OCI-LY7 (cell line): Measurements from ENCODE around the gene UBE2G1. TPM values are rescaled to one million over a fixed set of nuclear protein-coding genes. Genes with fewer than 3 reads are reported as not detected.

ENCODE experiments used
- BruUV-seq: library from RNA; stranded (reverse); fragments of 400-500 nt; replicated peaks from 2 replicates; lab custom pipeline; 2021; lab: Mats Ljungman, UMichigan
- CTCF ChIA-PET: fragments of 300-600 bp; sonication (Branson Sonifier 250); formaldehyde crosslinking; loops from one replicate; lab custom pipeline; 2022; ENCODE audit warnings: antibody characterized with exemption; ENCODE audit not compliant: unreplicated experiment; lab: Charles Lee
- POLR2A ChIA-PET: fragments of 300-600 bp; sonication (Branson Sonifier 250); formaldehyde crosslinking; loops from one replicate; lab custom pipeline; 2022; ENCODE audit warnings: antibody characterized with exemption; lab: Charles Lee
- DNase-seq: peaks from one replicate; pipeline ENCODE4 v3.0.0-alpha.2; 2015; ENCODE audit warnings: low spot score
- H2AFZ ChIP-seq: fragments of 200-600 bp; sonication (generic), shearing (Covaris generic); 2 replicates; pipeline ENCODE4 v1.6.1; 2014; ENCODE audit warnings: mild to moderate bottlenecking, antibody characterized with exemption, low read length, moderate library complexity
- H3K27ac ChIP-seq: fragments of 200-600 bp; sonication (generic); 2 replicates; pipeline ENCODE4 v1.5.1; 2014; ENCODE audit warnings: mixed run types, low read depth, mild to moderate bottlenecking, moderate library complexity, low read length, inconsistent platforms; ENCODE audit not compliant: poor library complexity, severe bottlenecking
- H3K36me3 ChIP-seq: fragments of 200-600 bp; sonication (generic); 2 replicates; pipeline ENCODE4 v1.6.1; 2014; ENCODE audit warnings: mild to moderate bottlenecking, antibody characterized with exemption, low read length, moderate library complexity, mixed read lengths; ENCODE audit not compliant: insufficient read depth
- H3K4me1 ChIP-seq: fragments of 200-600 bp; sonication (generic); 2 replicates; pipeline ENCODE4 v1.5.1; 2014; ENCODE audit warnings: mild to moderate bottlenecking, low read length; ENCODE audit not compliant: insufficient read depth, poor library complexity, severe bottlenecking
- H3K4me2 ChIP-seq: fragments of 200-600 bp; sonication (generic); 2 replicates; pipeline ENCODE4 v1.6.1; 2014; ENCODE audit warnings: mild to moderate bottlenecking, low read length
- H3K4me3 ChIP-seq: fragments of 200-600 bp; sonication (generic); 2 replicates; pipeline ENCODE4 v1.5.1; 2014; ENCODE audit warnings: mild to moderate bottlenecking, low read depth, low read length; ENCODE audit not compliant: poor library complexity, severe bottlenecking
- H3K79me2 ChIP-seq: fragments of 200-600 bp; sonication (generic); 2 replicates; pipeline ENCODE4 v1.6.1; 2016; ENCODE audit warnings: low read depth, mild to moderate bottlenecking, low read length, moderate library complexity, mixed read lengths; ENCODE audit not compliant: insufficient read depth
- H3K9me2 ChIP-seq: fragments of 200-600 bp; sonication (generic); 2 replicates; pipeline ENCODE4 v1.6.1; 2016; ENCODE audit warnings: mild to moderate bottlenecking, low read length, mixed read lengths; ENCODE audit not compliant: insufficient read depth
- H3K9me3 ChIP-seq: fragments of 200-600 bp; sonication (generic); 2 replicates; pipeline ENCODE4 v1.6.1; 2014; ENCODE audit warnings: mild to moderate bottlenecking, mixed run types, low read length, mixed read lengths
- H4K20me1 ChIP-seq: fragments of 200-600 bp; sonication (generic); 2 replicates; pipeline ENCODE4 v1.6.1; 2014; ENCODE audit warnings: mild to moderate bottlenecking, antibody characterized with exemption, low read length, moderate library complexity, mixed read lengths; ENCODE audit not compliant: insufficient read depth
- EZH2phosphoT487 ChIP-seq: fragments of 200-600 bp; sonication (generic); IDR thresholded peaks from 2 replicates; pipeline ENCODE4 v1.6.1; 2018; ENCODE audit warnings: low read depth, borderline replicate concordance, mild to moderate bottlenecking, mixed run types, antibody characterized with exemption, low read length, moderate library complexity, mixed read lengths
- intact Hi-C: fragments of 100-400 bp; cut with micrococcal nuclease; formaldehyde crosslinking; loops from one replicate; pipeline ENCODE4 v1.10.0; 2022; ENCODE audit not compliant: unreplicated experiment
- total RNA-seq, 2 experiments: library from RNA; depleted of rRNA in 1 of 2; stranded (reverse); fragments of >200 nt in 1 of 2; shearing (Covaris generic) in 1 of 2; gene quantifications; 2 replicates each; pipeline ENCODE4 v1.2.3, GENCODE V29; 2014 to 2022
- TF ChIP-seq, protein P1 (sequence below): fragments of 200-600 bp; sonication (generic); conservative IDR thresholded peaks from 2 replicates; pipeline ENCODE4 v1.5.1; 2014; ENCODE audit warnings: mild to moderate bottlenecking, antibody characterized with exemption, low read length, moderate library complexity, mixed read lengths

Gene UBE2G1
- total RNA-seq, 2 experiments from 2014 or later: 115 to 216 TPM

DNA sequence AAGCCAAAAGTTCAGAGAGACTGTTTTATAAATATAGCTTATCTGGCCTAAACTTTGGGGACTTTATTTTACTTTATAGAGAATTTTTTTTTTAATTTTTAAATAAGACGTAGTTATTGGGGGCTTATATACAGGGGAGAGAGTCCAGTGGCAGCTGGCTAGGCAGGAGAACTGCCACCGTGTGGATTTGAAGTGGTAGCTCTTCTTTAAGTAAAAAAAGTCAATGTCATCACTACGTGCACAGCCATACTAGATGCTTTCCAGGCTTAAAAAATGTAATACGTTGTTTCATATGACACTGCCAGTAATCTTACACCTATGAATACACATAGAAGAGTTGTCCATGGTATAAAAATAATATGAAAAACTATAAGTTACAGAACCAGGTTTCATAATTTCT, 70.8 kb downstream of the UBE2G1 start:
- intact Hi-C loops: loop anchor here (5.0 kb wide), 1 partner anchor 72 kb away; the partner anchor contains the start of gene UBE2G1
- no peak overlapping the region for H2AFZ ChIP-seq
- POLR2A ChIA-PET: interaction anchor here (0.6 to 1.1 kb wide), 4 partner anchors 9 to 61 kb away, joined by 3 to 7 read pairs (median 4); no protein-coding TSS in a partner anchor
- no TSS peak for BruUV-seq
- H3K4me1 ChIP-seq: peaks cover 31% of the 10 kb centered on the region
- peaks cover 14% of the 10 kb centered on the region; the same call in 1 of the 2 replicates for H4K20me1 ChIP-seq
- no peaks in the 10 kb centered on the region for H3K9me2 ChIP-seq
- H3K36me3 ChIP-seq: peaks cover 97% of the 10 kb centered on the region
- H3K9me3 ChIP-seq: no peaks in the 10 kb centered on the region
- no peak for DNase-seq
- no peak overlapping the region for H3K4me2 ChIP-seq
- H3K79me2 ChIP-seq: peaks cover 89% of the 10 kb centered on the region
- peak overlapping the region; percentile 32 for H3K27ac ChIP-seq
- CTCF ChIA-PET: no interaction called here
- TF ChIP-seq, protein P1, sequence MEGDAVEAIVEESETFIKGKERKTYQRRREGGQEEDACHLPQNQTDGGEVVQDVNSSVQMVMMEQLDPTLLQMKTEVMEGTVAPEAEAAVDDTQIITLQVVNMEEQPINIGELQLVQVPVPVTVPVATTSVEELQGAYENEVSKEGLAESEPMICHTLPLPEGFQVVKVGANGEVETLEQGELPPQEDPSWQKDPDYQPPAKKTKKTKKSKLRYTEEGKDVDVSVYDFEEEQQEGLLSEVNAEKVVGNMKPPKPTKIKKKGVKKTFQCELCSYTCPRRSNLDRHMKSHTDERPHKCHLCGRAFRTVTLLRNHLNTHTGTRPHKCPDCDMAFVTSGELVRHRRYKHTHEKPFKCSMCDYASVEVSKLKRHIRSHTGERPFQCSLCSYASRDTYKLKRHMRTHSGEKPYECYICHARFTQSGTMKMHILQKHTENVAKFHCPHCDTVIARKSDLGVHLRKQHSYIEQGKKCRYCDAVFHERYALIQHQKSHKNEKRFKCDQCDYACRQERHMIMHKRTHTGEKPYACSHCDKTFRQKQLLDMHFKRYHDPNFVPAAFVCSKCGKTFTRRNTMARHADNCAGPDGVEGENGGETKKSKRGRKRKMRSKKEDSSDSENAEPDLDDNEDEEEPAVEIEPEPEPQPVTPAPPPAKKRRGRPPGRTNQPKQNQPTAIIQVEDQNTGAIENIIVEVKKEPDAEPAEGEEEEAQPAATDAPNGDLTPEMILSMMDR: peak; percentile 36; the same call in 1 of the 2 replicates
- no peak for TF ChIP-seq EZH2phosphoT487
- H3K4me3 ChIP-seq: no peak overlapping the region

DNA sequence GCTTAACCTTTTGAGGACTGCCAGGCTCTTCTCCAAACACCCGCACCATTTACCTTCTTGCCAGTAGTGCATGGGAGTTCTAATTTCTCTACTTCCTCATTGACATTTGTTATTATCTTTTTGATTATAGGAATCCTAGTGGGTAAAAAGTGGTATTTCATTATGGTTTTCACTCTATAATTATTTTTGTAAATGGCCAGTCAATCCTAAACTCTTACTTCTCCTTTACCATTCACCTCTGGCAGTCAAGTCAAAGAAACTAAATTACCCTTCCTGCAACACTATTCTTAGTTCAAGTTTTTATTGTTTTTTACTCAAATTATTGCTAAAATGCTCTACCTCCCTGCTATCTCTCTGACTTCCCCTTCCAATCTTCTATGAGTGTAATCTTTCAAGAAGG, 72.9 kb downstream of the UBE2G1 start:
- Histone ChIP-seq H3K4me2 (no peak overlapping the region), H3K79me2 (peaks cover 87% of the 10 kb centered on the region), H3K4me3 (no peak overlapping the region), H3K36me3 (peaks cover 98% of the 10 kb centered on the region), H3K9me3 (no peaks in the 10 kb centered on the region), H3K27ac (peak overlapping the region; percentile 29), H4K20me1 (peaks cover 17% of the 10 kb centered on the region; the same call in 1 of the 2 replicates), H3K4me1 (peaks cover 31% of the 10 kb centered on the region), H3K9me2 (no peaks in the 10 kb centered on the region), H2AFZ (no peak overlapping the region)
- intact Hi-C loops: no loop called here
- no peak for DNase-seq
- BruUV-seq: no TSS peak
- ChIA-PET POLR2A (interaction anchor here (0.8 kb wide), 1 partner anchor 421 kb away, joined by 3 read pairs; no protein-coding TSS in a partner anchor), CTCF (no interaction called here)
- TF ChIP-seq, protein P1: no peak

DNA sequence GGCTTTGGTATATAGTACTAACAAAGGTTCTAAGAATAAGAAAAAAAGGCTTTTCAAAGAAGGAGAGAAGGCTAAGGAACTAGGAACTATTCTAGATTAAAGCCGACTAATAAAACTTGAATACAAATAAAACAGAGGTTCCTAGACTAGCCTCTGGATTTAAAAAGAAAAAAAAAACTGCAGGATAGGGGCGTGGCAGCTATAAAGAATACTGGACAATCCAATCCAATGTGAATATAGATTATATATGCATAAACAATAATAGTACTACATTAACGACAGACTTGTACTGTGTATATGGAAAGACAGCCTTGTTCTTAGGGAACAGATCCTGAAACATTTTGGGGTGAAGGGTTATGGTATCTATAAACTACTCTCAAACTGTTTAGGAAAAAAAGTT, 78.8 kb downstream of the UBE2G1 start:
- Histone ChIP-seq H3K9me2 (no peaks in the 10 kb centered on the region), H3K79me2 (peaks cover 50% of the 10 kb centered on the region; the same call in 1 of the 2 replicates), H3K4me1 (no peaks in the 10 kb centered on the region), H3K4me2 (no peak overlapping the region), H3K9me3 (no peaks in the 10 kb centered on the region), H2AFZ (no peak overlapping the region), H3K36me3 (peaks cover 92% of the 10 kb centered on the region), H3K4me3 (no peak overlapping the region), H4K20me1 (peaks cover 5% of the 10 kb centered on the region; the same call in 1 of the 2 replicates), H3K27ac (no peak overlapping the region)
- intact Hi-C loops: no loop called here
- no peak for DNase-seq
- TSS peak; percentile 7 for BruUV-seq
- TF ChIP-seq, protein P1: no peak
- no peak for TF ChIP-seq EZH2phosphoT487
- ChIA-PET CTCF (no interaction called here), POLR2A (no interaction called here)
